Testis (tissue), 2 donors: ENCODE measurements around the gene SZT2.

Experiments used
- CTCF ChIP-seq, 3 experiments: fragments of 450-650 bp in 2 of 3; fragments of 200-600 bp in 1 of 3; sonication (generic) in 1 of 3; IDR thresholded peaks; one replicate each; pipeline ENCODE4 v1.5.1; 2016 to 2019; ENCODE audit warnings: antibody characterized with exemption in 3 of 3, mild to moderate bottlenecking in 2 of 3, moderate library complexity in 1 of 3
- POLR2A ChIP-seq: fragments of 450-650 bp; IDR thresholded peaks from one replicate; pipeline ENCODE4 v1.6.1; 2017; ENCODE audit warnings: antibody characterized with exemption, mild to moderate bottlenecking, moderate library complexity

- TF ChIP-seq POLR2A (no peak), CTCF (IDR thresholded peaks at IDR 0.05) (no peak)
Measured at GRCh38 chr1:43499898-43500297, 110.2 kb downstream of the SZT2 start.
